GM12892 (cell line): ENCODE measurements around the gene BECN2.

Source experiments
- POLR2A ChIP-seq: IDR thresholded peaks from 2 replicates; pipeline ENCODE4 v1.6.1; 2011; ENCODE audit warnings: low read depth, low read length, control low read depth
- POLR2AphosphoS5 ChIP-seq: IDR thresholded peaks from 2 replicates; pipeline ENCODE4 v1.6.1; 2011; ENCODE audit warnings: low read depth, low read length, control low read depth
- TAF1 ChIP-seq: IDR thresholded peaks from 2 replicates; pipeline ENCODE4 v1.6.1; 2011; ENCODE audit warnings: low read depth, mild to moderate bottlenecking, control low read depth, low read length, borderline replicate concordance

DNA sequence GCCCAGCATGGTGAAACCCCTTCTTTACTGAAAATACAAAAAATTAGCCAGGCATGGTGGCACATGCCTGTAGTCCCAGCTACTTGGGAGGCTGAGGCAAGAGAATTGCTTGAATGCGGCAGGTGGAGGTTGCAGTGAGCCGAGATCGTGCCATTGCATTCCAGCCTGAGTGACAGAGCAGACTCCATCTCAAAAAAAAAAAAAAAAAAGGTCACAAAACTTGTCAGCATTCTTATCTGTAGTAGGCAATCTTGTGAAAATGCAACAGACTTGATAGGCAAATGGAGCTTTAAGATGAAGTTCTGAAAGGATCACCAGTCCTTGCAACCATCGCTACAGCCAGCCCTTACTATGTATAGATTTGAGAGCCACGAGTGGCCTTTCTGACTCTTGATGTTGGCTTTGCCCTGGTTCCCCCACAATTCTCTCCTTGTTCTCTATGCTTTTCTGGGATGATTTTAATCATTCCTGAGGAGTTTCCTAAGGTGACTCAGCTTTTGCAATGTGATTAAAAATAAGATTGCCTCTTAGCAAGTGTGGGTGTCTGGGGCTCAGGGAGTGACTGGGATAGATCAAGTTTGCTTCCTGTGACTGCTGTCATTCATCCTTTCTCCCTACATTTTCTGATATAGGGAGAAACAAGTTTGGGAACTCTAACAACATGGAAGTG lies 48.4 kb downstream of the BECN2 start:
- TF ChIP-seq TAF1, result no peak
- no peak for TF ChIP-seq POLR2A
- TF ChIP-seq POLR2AphosphoS5, result no peak
